Epithelial cell of proximal tubule (primary cell): ENCODE measurements around the gene PDGFA. TPM values are rescaled to one million over a fixed set of nuclear protein-coding genes. Genes with fewer than 3 reads are reported as not detected.

ENCODE experiments used
- DNase-seq: peaks from one replicate; pipeline ENCODE4 v3.0.0-alpha.2; 2011; ENCODE audit warnings: low read depth
- H3K4me3 ChIP-seq: 2 replicates; pipeline ENCODE4 v1.5.1; 2011; ENCODE audit warnings: low read depth, mild to moderate bottlenecking, low read length
- total RNA-seq: library from RNA; depleted of rRNA; stranded (reverse); fragments of >200 nt; gene quantifications from 2 replicates; pipeline ENCODE4 v1.2.3, GENCODE V29; 2015
- TF ChIP-seq, protein P1 (sequence below): conservative IDR thresholded peaks from 2 replicates; pipeline ENCODE4 v1.5.1; 2012; ENCODE audit warnings: low read depth, mild to moderate bottlenecking, low read length

Gene PDGFA
- total RNA-seq, 1 donor from 2014 or later, result 27.3 TPM

DNA sequence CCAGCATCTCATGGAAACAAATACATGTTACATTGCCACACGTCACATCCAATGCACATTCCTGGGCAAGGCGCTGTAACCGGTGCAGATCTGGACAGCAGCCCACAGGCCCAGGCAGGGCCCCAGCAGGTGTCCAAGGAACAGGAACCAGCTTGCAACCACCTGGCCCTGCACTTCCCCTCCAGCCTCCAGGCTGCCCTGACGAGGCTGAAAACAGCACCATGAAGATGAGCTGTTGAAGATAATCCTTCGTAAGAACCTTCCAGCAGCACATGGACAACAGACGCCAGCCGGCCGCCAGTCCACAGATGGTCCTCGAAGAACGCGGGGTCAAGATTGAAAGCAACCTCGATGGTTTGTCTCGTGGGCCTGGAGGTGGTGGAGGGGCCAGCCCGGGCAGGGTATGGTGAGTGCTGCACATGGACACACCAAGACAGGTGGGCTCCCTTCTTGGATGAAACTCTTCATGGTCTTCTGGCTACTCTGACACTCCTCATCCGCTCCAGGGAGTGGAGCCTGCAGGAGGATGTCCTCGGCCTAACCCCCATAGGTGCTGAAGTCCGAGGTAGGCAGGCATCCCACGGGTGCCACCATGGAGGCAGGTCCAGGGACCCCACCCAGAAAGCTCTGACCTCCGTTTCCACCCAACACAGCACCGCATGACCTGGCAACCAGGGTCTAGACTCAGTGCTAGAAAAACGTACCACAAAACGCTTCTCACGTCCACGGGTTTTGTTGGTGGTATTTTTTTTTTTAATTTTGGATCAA lies 22.9 kb downstream of the PDGFA start:
- TF ChIP-seq, protein P1, sequence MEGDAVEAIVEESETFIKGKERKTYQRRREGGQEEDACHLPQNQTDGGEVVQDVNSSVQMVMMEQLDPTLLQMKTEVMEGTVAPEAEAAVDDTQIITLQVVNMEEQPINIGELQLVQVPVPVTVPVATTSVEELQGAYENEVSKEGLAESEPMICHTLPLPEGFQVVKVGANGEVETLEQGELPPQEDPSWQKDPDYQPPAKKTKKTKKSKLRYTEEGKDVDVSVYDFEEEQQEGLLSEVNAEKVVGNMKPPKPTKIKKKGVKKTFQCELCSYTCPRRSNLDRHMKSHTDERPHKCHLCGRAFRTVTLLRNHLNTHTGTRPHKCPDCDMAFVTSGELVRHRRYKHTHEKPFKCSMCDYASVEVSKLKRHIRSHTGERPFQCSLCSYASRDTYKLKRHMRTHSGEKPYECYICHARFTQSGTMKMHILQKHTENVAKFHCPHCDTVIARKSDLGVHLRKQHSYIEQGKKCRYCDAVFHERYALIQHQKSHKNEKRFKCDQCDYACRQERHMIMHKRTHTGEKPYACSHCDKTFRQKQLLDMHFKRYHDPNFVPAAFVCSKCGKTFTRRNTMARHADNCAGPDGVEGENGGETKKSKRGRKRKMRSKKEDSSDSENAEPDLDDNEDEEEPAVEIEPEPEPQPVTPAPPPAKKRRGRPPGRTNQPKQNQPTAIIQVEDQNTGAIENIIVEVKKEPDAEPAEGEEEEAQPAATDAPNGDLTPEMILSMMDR, result no peak
- no peak for DNase-seq
- H3K4me3 ChIP-seq, result no peak overlapping the region

DNA sequence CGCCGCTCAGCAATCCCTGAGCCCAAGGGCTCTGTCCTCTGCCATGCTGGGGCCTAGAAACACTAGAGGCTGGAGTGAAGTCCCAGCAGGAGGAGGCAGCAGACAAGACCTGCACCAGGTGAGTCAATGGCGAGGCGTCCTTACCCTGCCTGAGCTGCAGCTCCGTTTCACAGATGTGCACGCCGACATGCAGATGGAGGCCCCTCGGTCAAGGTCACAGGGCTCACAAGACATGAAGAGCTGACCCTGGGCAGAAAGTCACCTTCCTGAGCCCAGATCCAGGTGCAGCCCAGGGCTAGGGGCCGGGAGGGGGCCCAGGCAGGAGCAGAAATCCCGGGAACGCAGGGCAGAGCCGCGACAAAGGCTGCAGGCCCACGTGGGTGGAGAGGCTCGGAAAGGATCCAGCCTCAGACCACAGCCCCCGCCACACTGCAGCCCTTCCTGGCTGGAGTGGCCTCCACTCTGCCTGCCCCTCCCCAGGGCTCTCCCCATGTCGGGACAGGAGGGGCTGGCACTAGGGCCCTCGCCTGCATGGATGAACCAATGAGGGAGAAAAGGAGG lies 23.8 kb downstream of the PDGFA start:
- no peak overlapping the region for H3K4me3 ChIP-seq
- no peak for DNase-seq
- TF ChIP-seq, protein P1, result no peak

DNA sequence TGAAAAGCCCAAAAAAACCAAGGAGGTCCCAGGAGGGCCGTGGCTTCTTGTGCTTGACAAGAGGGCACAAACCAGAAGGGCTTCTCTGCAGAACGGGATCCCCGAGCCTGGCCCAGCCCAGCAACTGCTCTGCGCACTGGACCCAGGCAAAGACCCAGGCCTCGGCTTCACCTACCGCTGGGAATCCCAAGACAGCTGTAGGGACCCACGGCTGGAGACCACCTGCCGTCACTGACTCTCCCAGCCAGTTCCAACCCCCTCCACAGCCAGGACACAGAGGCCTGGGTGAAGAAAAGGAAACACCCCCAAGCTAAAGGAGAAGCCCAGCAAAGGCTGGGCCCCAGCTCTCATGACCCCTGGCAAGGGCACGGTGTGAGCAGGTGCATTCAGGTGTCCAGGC lies 24.3 kb downstream of the PDGFA start:
- no peak overlapping the region for H3K4me3 ChIP-seq
- DNase-seq, result no peak
- TF ChIP-seq, protein P1, result no peak

DNA sequence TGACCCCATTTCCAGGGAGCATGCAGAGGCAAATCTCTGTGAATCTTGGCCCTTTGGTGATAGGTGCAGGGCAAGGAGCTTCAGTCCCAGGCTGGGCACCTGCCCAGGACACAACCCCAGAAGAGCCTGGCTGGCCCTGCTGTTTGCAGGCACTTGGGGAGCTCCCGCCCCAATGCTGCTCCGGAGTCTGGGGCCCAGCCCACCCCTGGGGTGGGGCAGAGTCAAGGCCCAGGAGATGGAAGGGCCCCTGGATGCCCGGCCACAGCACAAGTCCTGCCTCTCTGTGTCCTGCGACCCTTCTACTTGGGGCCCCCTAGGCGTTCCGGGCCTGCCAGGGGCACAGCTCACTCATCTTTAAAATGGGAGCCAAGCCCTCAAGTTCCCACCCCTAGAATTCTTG lies 24.7 kb downstream of the PDGFA start:
- DNase-seq, result no peak
- TF ChIP-seq, protein P1, result no peak
- H3K4me3 ChIP-seq, result no peak overlapping the region

DNA sequence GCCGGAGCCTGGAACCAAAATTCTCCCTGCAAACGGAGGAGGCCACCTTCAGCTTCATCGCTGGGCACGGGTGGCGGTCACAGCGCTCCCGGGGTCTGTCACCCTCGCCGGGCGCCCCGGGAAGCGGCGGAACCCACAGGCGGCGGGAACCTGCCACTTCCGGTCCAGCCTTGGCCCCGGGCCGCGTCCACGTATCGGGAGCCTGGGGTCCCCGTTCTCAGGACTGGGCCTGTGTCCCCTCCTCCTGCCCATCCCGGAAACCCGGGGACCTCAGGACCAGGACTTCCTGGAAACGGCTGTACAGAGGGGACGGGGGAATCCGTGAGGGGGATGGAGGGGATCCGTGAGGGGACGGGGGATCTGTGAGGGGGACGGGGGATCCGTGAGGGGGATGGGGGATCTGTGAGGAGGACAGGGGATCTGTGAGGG lies 25.4 kb downstream of the PDGFA start:
- no peak for DNase-seq
- TF ChIP-seq, protein P1, result no peak
- no peak overlapping the region for H3K4me3 ChIP-seq

DNA sequence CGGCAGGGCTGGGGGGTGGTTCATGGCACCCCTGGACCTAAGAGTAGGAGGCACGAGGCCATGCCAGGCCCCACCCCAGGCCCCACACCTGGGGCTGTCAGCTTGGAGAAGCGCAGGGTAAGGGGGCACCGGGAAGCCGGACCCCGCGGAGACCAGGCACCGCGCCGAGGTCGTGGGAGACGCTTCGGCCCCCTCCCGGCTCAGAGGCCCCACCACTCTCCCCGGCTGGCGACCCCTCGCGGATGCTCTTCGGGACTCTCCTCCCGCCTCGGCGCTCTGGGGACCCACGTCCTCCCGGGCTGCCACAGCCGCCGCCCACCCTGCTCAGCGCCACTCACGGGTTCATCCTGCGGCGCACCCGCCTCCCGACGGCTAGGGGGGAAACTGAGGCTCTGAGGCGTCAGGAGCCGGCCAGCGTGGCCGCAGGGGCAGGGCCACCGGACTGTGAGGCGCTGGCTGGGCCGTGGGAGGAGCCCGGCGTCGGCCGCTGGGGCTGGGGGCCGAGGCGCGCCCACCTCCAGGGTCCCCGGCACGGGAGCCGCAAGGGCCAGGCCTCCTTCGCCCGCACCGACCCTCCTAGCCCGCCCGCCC lies 25.9 kb downstream of the PDGFA start:
- DNase-seq, result no peak
- H3K4me3 ChIP-seq, result no peak overlapping the region
- TF ChIP-seq, protein P1, result no peak
